HG03108 (cell line): ENCODE results near the gene KRT33A.
A peak's percentile ranks its signal among the peaks of the same experiment; 100 is the strongest.

Experiments used
- ATAC-seq: cut with Tn5 transposase; IDR thresholded peaks from one replicate; pipeline ENCODE4 v1.9.1; 2021; ENCODE audit warnings: moderate library complexity; ENCODE audit not compliant: unreplicated experiment

KRT33A gene

DNA sequence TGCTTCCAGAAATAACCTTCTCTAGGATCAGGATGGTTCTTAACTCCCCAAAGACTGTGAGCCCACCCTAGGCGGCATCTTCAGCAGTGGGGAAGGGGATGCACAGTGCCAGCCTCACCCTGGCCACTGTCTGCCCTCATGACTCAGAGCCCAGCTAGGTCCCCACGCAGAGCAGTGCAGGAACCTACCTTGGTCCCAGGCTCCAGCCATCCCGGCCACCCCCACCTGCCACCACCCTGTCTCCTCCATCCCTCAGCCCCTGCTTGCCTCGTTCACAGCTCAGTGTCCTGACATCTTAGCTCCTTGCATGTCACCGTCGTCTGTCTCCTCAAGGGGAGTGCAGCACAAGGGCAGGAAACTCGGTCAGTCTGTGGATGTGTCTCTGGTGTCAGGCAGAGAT is 19.0 kb downstream of the KRT33A start:
- no peak for ATAC-seq

DNA sequence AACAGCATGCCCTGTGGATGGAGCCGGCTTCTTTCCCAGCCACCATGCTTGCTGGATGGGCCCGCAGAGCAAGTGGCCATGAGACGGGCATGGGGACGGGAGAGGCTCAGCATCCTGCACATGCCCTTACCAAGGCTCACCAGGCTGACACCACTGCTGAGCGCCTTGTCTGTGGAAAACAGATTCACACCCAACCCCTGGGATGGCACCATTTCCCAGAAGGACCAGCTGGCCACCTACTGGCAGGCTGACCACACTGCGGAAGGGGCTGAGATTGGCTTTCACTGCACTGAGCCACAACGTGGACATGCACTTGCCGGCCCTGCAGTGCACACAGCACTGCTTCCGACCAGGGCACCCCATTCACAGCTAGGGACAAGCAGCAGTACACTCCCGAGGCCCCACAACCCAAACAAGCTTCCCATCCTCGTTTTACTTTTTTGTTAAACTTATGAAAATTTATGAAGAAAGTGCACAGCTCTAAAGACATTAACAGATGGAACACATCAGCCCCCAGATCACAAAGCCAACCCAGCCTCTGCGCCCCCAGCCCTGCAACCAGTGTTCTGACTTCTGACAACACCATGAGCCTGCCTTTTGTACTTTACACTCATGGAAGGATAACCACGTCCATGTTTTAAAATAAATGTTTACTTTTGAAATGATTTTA is 21.2 kb downstream of the KRT33A start:
- no peak for ATAC-seq

DNA sequence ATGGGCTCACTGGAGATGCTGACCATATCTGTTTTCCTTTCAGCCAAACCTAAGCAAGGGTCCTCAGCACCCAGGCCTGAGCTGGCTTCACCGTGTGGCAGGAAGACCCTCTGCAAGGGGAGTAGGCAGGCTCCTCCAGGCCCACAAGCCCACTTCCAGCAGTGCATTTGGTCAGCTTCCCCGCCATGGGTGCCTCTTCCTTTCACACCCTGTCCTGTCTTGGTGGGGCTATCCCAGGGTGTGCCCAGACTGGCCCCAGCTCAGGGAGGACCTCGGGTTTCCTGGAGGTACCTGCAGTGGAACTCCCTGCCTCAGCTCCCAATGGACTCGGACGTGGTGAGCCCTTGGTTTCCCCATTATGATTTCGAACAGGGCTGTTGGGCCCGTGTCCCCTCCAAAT is 22.4 kb downstream of the KRT33A start:
- no peak for ATAC-seq

- ATAC-seq: no peak
Observed at GRCh38 chr17:41327411-41328120, 23.1 kb downstream of the KRT33A start.

GRCh38 chr17:41326173-41327145 is 24.2 kb downstream of the KRT33A start:
- ATAC-seq: no peak

GRCh38 chr17:41325611-41326010 is 25.0 kb downstream of the KRT33A start:
- ATAC-seq: no peak

- ATAC-seq: no peak
Observed at GRCh38 chr17:41325126-41325525, 25.5 kb downstream of the KRT33A start.

GRCh38 chr17:41324180-41325075 is 26.2 kb downstream of the KRT33A start:
- no peak for ATAC-seq

- no peak for ATAC-seq
Observed at GRCh38 chr17:41322903-41323895, 27.4 kb downstream of the KRT33A start.

- ATAC-seq: no peak
Observed at GRCh38 chr17:41322094-41322902, 28.3 kb downstream of the KRT33A start.

- ATAC-seq: no peak
Observed at GRCh38 chr17:41318231-41318630, 32.4 kb downstream of the KRT33A start.

- ATAC-seq: no peak
Observed at GRCh38 chr17:41315814-41316445, 34.7 kb downstream of the KRT33A start.

DNA sequence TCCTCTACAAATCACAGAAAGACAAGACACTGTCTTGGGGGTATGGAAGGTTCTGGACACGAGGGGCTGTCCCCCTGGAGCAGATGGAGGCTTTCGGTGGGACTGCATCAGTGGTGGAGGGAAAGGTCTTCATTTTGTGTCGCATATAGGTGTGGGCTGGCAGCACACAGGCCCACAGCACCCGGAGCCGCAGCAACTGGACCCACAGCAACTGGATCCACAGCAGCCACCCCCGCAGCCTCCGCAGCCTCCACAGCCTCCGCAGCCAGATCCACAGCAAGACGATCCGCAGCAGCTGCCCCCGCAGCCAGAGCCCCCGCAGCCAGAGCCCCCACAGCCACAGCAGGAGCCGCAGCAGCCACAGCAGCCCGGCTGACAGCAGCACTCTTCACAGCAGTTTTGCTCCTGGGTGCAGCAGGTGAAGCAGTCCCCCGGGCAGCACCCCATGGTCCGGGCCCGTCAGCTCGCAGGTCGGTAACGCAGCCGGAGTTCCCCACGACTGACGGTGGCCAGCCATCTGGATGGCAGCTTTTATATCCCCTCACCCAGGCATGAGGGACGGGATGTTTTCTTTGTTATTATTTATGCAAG is 35.3 kb downstream of the KRT33A start, which contains the start of gene KRTAP17-1:
Gene KRTAP17-1 (minus strand): TSS at position 507 of the 591 bp plus-strand sequence. CDS start 60 bp downstream, at position 447.
- no peak for ATAC-seq

GRCh38 chr17:41311111-41311510 is 39.5 kb downstream of the KRT33A start:
- no peak for ATAC-seq

DNA sequence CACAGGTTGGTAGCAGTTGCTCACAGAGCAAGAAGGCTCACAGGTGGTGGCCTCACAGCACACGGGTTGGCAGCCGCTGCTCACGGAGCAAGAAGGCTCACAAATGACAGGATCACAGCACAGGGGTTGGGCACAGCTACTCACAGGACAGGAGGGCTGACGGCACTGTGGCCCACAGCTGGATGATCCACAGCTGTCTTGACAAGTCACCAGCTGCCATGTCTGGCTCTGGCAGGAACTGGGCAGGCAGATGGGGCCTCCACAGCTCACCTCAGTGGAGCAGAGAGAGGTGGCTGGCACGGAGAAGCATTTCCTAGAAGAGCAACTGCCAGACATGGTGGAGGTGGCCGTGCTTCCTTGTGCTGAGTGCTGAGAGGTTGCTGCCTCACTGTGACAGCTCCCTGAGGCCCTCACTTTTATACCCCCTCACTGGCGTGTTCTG is 41.7 kb downstream of the KRT33A start, which contains the start of gene KRTAP16-1:
Gene KRTAP16-1 (minus strand): TSS at position 392 of the 442 bp plus-strand sequence. CDS start 56 bp downstream, at position 336.
- ATAC-seq: no peak

- ATAC-seq: peak; percentile 54
Observed at GRCh38 chr17:41308251-41308917, 42.2 kb downstream of the KRT33A start.

DNA sequence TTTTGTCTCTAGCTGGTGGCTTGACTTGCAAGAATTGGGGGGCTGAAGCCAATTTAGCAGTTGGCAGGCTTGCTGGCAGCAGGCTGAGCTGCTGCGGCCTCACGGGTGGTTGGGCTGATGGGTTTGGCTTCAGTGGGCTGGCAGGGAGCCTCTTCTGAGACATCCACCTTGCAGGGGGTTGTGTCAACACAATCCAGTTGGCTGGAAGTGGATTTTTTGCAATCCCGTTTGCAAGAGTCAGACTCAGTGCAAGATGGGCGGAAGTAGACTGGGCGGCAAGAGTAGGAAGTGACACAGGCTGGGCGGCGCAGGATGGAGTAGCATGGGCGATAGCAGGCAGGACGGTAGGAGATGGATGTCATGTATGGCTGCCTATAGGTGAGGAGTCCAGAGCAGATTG is 43.0 kb downstream of the KRT33A start:
- no peak for ATAC-seq
